Measurements from ENCODE around the gene SLC13A5.

The SLC13A5 gene

GRCh38 chr17:6638046-6638908, 74.9 kb downstream of the SLC13A5 start:
- DNase-seq (ENCODE audit: low read depth, low spot score), result no peak

- DNase-seq (ENCODE audit: low read depth, low spot score), result no peak
Observed at GRCh38 chr17:6637458-6637840, 75.7 kb downstream of the SLC13A5 start.

- no peak for DNase-seq (ENCODE audit: low read depth, low spot score)
Observed at GRCh38 chr17:6636616-6637457, 76.3 kb downstream of the SLC13A5 start.

- DNase-seq (ENCODE audit: low read depth, low spot score), result no peak
Observed at GRCh38 chr17:6636105-6636504, 77.1 kb downstream of the SLC13A5 start.
